Measurements from ENCODE around the gene PTPRM. TPM values are rescaled to one million over a fixed set of nuclear protein-coding genes. Genes with fewer than 3 reads are reported as not detected.

The PTPRM gene
- total RNA-seq, 2 donors from 2014 or later = 80.1 to 106 TPM

- no peak for TF ChIP-seq CTCF (IDR thresholded peaks at IDR 0.05)
- no peaks in the 10 kb centered on the region for H3K36me3 ChIP-seq
- DNase-seq (ENCODE audit: low spot score) = no peak
- no peaks in the 10 kb centered on the region for H3K9me3 ChIP-seq
- H3K27ac ChIP-seq = no peak overlapping the region
- H3K27me3 ChIP-seq = no peaks in the 10 kb centered on the region
- H3K4me3 ChIP-seq = no peak overlapping the region
- peaks cover 0 to 28% of the 10 kb centered on the region in 2 donors for H3K4me1 ChIP-seq
Observed at GRCh38 chr18:7941533-7941932, 374.4 kb downstream of the PTPRM start.

GRCh38 chr18:7945882-7946281, 378.8 kb downstream of the PTPRM start:
- Histone ChIP-seq H3K27ac (no peak overlapping the region), H3K9me3 (no peaks in the 10 kb centered on the region), H3K36me3 (no peaks in the 10 kb centered on the region), H3K27me3 (no peaks in the 10 kb centered on the region), H3K4me3 (no peak overlapping the region), H3K4me1 (peaks cover 0 to 27% of the 10 kb centered on the region in 2 donors)
- DNase-seq (ENCODE audit: low spot score) = no peak
- no peak for TF ChIP-seq CTCF (IDR thresholded peaks at IDR 0.05)

GRCh38 chr18:7946734-7947377, 379.7 kb downstream of the PTPRM start:
- no peaks in the 10 kb centered on the region for H3K27me3 ChIP-seq
- no peaks in the 10 kb centered on the region for H3K36me3 ChIP-seq
- no peaks in the 10 kb centered on the region for H3K9me3 ChIP-seq
- DNase-seq (ENCODE audit: low spot score) = no peak
- no peak overlapping the region for H3K27ac ChIP-seq
- TF ChIP-seq CTCF (IDR thresholded peaks at IDR 0.05) = no peak
- peaks cover 0 to 17% of the 10 kb centered on the region in 2 donors for H3K4me1 ChIP-seq
- H3K4me3 ChIP-seq = peak overlapping the region in 1 of 2 donors; percentile 26

- Histone ChIP-seq H3K36me3 (no peaks in the 10 kb centered on the region), H3K27me3 (no peaks in the 10 kb centered on the region), H3K9me3 (no peaks in the 10 kb centered on the region), H3K27ac (no peak overlapping the region), H3K4me1 (peaks cover 0 to 18% of the 10 kb centered on the region in 2 donors), H3K4me3 (no peak overlapping the region)
- no peak for DNase-seq (ENCODE audit: low spot score)
- TF ChIP-seq CTCF (IDR thresholded peaks at IDR 0.05) = no peak
Observed at GRCh38 chr18:7950380-7951136, 383.4 kb downstream of the PTPRM start.

- no peaks in the 10 kb centered on the region for H3K9me3 ChIP-seq
- no peaks in the 10 kb centered on the region for H3K27me3 ChIP-seq
- no peak overlapping the region for H3K4me3 ChIP-seq
- no peak overlapping the region for H3K27ac ChIP-seq
- H3K4me1 ChIP-seq = peaks cover 0 to 4% of the 10 kb centered on the region in 2 donors
- TF ChIP-seq CTCF (IDR thresholded peaks at IDR 0.05) = no peak
- DNase-seq (ENCODE audit: low spot score) = no peak
- no peaks in the 10 kb centered on the region for H3K36me3 ChIP-seq
Observed at GRCh38 chr18:7953095-7953958, 386.2 kb downstream of the PTPRM start.

All from right atrium auricular region (tissue), 2 donors.